ENCODE data around the gene SHKBP1. TPM values are rescaled to one million over a fixed set of nuclear protein-coding genes. Genes with fewer than 3 reads are reported as not detected.

The SHKBP1 gene
- total and polyA plus RNA-seq, 2 of the 8 experiments (the other 6 are each of a cell fraction or from before 2014, with no cell fraction given), result 74.6 to 98.8 TPM

DNA sequence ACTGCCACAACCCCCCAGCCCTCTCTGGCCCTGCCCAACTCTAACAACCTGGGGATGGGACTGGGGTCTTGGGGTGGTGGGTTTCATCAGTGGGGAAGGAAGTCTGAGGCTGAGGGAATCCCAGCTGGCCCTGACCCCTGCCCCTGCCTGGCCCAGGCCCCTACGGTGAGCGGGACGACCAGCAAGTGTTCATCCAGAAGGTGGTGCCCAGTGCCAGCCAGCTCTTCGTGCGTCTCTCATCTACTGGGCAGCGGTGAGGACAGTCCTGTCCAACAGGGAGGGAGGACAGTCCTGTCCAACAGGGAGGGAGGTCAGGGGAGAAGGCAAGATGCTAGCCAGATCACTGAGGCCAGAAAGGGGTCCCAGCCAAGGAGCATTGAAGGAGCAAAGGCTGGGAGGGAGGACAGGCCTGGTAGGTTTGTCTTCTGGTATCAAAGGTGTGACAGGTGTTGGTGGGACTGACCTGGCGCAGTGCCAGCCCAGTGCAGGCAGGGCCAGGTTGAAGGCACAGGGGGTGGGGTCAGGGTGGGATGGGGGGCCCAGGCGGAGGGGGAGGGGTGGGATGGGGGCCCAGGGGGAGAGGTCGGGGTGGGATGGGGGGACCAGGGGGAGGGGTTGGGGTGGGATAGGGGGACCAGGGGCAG is 12.4 kb downstream of the SHKBP1 start (continued):
- TF ChIP-seq, protein P1, sequence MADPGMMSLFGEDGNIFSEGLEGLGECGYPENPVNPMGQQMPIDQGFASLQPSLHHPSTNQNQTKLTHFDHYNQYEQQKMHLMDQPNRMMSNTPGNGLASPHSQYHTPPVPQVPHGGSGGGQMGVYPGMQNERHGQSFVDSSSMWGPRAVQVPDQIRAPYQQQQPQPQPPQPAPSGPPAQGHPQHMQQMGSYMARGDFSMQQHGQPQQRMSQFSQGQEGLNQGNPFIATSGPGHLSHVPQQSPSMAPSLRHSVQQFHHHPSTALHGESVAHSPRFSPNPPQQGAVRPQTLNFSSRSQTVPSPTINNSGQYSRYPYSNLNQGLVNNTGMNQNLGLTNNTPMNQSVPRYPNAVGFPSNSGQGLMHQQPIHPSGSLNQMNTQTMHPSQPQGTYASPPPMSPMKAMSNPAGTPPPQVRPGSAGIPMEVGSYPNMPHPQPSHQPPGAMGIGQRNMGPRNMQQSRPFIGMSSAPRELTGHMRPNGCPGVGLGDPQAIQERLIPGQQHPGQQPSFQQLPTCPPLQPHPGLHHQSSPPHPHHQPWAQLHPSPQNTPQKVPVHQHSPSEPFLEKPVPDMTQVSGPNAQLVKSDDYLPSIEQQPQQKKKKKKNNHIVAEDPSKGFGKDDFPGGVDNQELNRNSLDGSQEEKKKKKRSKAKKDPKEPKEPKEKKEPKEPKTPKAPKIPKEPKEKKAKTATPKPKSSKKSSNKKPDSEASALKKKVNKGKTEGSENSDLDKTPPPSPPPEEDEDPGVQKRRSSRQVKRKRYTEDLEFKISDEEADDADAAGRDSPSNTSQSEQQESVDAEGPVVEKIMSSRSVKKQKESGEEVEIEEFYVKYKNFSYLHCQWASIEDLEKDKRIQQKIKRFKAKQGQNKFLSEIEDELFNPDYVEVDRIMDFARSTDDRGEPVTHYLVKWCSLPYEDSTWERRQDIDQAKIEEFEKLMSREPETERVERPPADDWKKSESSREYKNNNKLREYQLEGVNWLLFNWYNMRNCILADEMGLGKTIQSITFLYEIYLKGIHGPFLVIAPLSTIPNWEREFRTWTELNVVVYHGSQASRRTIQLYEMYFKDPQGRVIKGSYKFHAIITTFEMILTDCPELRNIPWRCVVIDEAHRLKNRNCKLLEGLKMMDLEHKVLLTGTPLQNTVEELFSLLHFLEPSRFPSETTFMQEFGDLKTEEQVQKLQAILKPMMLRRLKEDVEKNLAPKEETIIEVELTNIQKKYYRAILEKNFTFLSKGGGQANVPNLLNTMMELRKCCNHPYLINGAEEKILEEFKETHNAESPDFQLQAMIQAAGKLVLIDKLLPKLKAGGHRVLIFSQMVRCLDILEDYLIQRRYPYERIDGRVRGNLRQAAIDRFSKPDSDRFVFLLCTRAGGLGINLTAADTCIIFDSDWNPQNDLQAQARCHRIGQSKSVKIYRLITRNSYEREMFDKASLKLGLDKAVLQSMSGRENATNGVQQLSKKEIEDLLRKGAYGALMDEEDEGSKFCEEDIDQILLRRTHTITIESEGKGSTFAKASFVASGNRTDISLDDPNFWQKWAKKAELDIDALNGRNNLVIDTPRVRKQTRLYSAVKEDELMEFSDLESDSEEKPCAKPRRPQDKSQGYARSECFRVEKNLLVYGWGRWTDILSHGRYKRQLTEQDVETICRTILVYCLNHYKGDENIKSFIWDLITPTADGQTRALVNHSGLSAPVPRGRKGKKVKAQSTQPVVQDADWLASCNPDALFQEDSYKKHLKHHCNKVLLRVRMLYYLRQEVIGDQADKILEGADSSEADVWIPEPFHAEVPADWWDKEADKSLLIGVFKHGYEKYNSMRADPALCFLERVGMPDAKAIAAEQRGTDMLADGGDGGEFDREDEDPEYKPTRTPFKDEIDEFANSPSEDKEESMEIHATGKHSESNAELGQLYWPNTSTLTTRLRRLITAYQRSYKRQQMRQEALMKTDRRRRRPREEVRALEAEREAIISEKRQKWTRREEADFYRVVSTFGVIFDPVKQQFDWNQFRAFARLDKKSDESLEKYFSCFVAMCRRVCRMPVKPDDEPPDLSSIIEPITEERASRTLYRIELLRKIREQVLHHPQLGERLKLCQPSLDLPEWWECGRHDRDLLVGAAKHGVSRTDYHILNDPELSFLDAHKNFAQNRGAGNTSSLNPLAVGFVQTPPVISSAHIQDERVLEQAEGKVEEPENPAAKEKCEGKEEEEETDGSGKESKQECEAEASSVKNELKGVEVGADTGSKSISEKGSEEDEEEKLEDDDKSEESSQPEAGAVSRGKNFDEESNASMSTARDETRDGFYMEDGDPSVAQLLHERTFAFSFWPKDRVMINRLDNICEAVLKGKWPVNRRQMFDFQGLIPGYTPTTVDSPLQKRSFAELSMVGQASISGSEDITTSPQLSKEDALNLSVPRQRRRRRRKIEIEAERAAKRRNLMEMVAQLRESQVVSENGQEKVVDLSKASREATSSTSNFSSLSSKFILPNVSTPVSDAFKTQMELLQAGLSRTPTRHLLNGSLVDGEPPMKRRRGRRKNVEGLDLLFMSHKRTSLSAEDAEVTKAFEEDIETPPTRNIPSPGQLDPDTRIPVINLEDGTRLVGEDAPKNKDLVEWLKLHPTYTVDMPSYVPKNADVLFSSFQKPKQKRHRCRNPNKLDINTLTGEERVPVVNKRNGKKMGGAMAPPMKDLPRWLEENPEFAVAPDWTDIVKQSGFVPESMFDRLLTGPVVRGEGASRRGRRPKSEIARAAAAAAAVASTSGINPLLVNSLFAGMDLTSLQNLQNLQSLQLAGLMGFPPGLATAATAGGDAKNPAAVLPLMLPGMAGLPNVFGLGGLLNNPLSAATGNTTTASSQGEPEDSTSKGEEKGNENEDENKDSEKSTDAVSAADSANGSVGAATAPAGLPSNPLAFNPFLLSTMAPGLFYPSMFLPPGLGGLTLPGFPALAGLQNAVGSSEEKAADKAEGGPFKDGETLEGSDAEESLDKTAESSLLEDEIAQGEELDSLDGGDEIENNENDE (IDR thresholded peaks at IDR 0.05; ENCODE audit: insufficient replicate concordance, low read length), result no peak
- TF ChIP-seq SIN3A (conservative IDR thresholded peaks at IDR 0.05 in 1 of 2, IDR thresholded peaks at IDR 0.05 in 1 of 2; ENCODE audit: low read depth in 1 of 2, low read length in 2 of 2) (no peak), CHD2 (IDR thresholded peaks at IDR 0.05; ENCODE audit: low read length) (no peak), SIRT6 (IDR thresholded peaks at IDR 0.05; ENCODE audit: low read length) (no peak), RFX5 (IDR thresholded peaks at IDR 0.05; ENCODE audit: borderline replicate concordance, low read depth, low read length) (no peak), SIX5 (IDR thresholded peaks at IDR 0.05; ENCODE audit: low read depth, low read length) (no peak), RNF2 (IDR thresholded peaks at IDR 0.05; ENCODE audit: borderline replicate concordance, low read depth, low read length, missing control alignments, poor library complexity, severe bottlenecking) (no peak)
- TF ChIP-seq, protein P2, sequence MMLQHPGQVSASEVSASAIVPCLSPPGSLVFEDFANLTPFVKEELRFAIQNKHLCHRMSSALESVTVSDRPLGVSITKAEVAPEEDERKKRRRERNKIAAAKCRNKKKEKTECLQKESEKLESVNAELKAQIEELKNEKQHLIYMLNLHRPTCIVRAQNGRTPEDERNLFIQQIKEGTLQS (IDR thresholded peaks at IDR 0.05; ENCODE audit: insufficient read depth, low read depth, low read length), result no peak
